GM12878 (cell line): ENCODE data around the gene STKLD1. TPM values are rescaled to one million over a fixed set of nuclear protein-coding genes. Genes with fewer than 3 reads are reported as not detected.

Experiments
- CEBPB ChIP-seq, 2 experiments: fragments of 150-350 bp in 1 of 2; IDR thresholded peaks; 2 replicates each; pipeline ENCODE4 v1.6.1; 2012 to 2014; ENCODE audit warnings: low read depth in 2 of 2, low read length in 2 of 2, borderline replicate concordance in 1 of 2, inconsistent platforms in 1 of 2
- ESRRA ChIP-seq: IDR thresholded peaks from 2 replicates; pipeline ENCODE4 v1.6.1; 2012; ENCODE audit warnings: mild to moderate bottlenecking, low read length, improper control_type of control experiment
- EZH2 ChIP-seq: IDR thresholded peaks from 2 replicates; pipeline ENCODE4 v1.6.1; 2012; ENCODE audit warnings: low read depth, mild to moderate bottlenecking, control low read depth, inconsistent platforms, low read length, borderline replicate concordance; ENCODE audit not compliant: control insufficient read depth
- HDAC2 ChIP-seq: fragments of 200-600 bp; sonication (generic); IDR thresholded peaks from 2 replicates; pipeline ENCODE4 v1.6.1; 2017
- IKZF1 ChIP-seq: fragments of 450-650 bp; conservative IDR thresholded peaks from 2 replicates; pipeline ENCODE4 v1.6.1; 2017; ENCODE audit warnings: antibody characterized with exemption, mild to moderate bottlenecking
- MLLT1 ChIP-seq: fragments of 450-650 bp; IDR thresholded peaks from 2 replicates; pipeline ENCODE4 v1.6.1; 2016; ENCODE audit warnings: mild to moderate bottlenecking
- PML ChIP-seq: IDR thresholded peaks from 2 replicates; pipeline ENCODE4 v1.6.1; 2012; ENCODE audit warnings: low read length, inconsistent platforms
- POLR2AphosphoS2 ChIP-seq: IDR thresholded peaks from 2 replicates; pipeline ENCODE4 v1.6.1; 2011; ENCODE audit warnings: low read depth, mild to moderate bottlenecking, low read length, improper control_type of control experiment, moderate library complexity
- RAD51 ChIP-seq: fragments of 450-650 bp; IDR thresholded peaks from 2 replicates; pipeline ENCODE4 v1.6.1; 2016; ENCODE audit warnings: moderate library complexity, mild to moderate bottlenecking, inconsistent platforms
- RB1 ChIP-seq: fragments of 450-650 bp; formaldehyde crosslinking; IDR thresholded peaks from 2 replicates; pipeline ENCODE4 v1.6.1; 2017; ENCODE audit warnings: mild to moderate bottlenecking, borderline replicate concordance
- SMARCA5 ChIP-seq: fragments of 450-650 bp; IDR thresholded peaks from 2 replicates; pipeline ENCODE4 v1.6.1; 2017; ENCODE audit warnings: mild to moderate bottlenecking
- SMC3 ChIP-seq: IDR thresholded peaks from 2 replicates; pipeline ENCODE4 v1.6.1; 2011; ENCODE audit warnings: low read length, improper control_type of control experiment, borderline replicate concordance
- SUZ12 ChIP-seq: fragments of 200-600 bp; sonication (generic); IDR thresholded peaks from one replicate; pipeline ENCODE4 v1.6.1; 2018; ENCODE audit warnings: antibody characterized with exemption, mild to moderate bottlenecking; ENCODE audit not compliant: unreplicated experiment
- ZNF384 ChIP-seq: IDR thresholded peaks from 2 replicates; pipeline ENCODE4 v1.6.1; 2012; ENCODE audit warnings: low read depth, mild to moderate bottlenecking, low read length, improper control_type of control experiment, borderline replicate concordance
- polyA plus RNA-seq, 11 experiments: library from polyadenylated mRNA; depleted of rRNA in 4 of 11; unstranded in 6 of 11; stranded (reverse) in 5 of 11; fragments of >200 nt; fragmentation: Nextera tagmentation in 4 of 11; fragmentation: Illumina TruSeq in 1 of 11; extraction: Ambion mirVana in 4 of 11; extraction: Trizol in 1 of 11; gene quantifications; 1 replicate in 1 of 11; 2 replicates in 10 of 11; pipeline versions ENCODE4 v1.2.1 to v1.2.3, GENCODE V29; 2011 to 2016; ENCODE audit warnings: inconsistent platforms in 2 of 11, missing spikeins in 2 of 11, low read depth in 1 of 11
- total RNA-seq, 4 experiments: library from RNA; depleted of rRNA in 3 of 4; stranded (reverse); fragments of >200 nt in 3 of 4; fragmentation: Illumina TruSeq in 1 of 4; extraction: Trizol in 1 of 4; gene quantifications; 2 replicates each; pipeline versions ENCODE4 v1.2.1 to v1.2.3, GENCODE V29; 2013 to 2021
- TF ChIP-seq, protein P1 (sequence below): IDR thresholded peaks from 2 replicates; pipeline ENCODE4 v1.6.1; 2011; ENCODE audit warnings: low read depth, mild to moderate bottlenecking, low read length, moderate library complexity, borderline replicate concordance; ENCODE audit errors: extremely low read depth
- TF ChIP-seq, protein P2 (sequence below): IDR thresholded peaks from 2 replicates; pipeline ENCODE4 v1.6.1; 2011; ENCODE audit warnings: low read depth, low read length, improper control_type of control experiment, borderline replicate concordance
- TF ChIP-seq, protein P3 (sequence below): fragments of 450-650 bp; IDR thresholded peaks from 2 replicates; pipeline ENCODE4 v1.6.1; 2016; ENCODE audit warnings: mild to moderate bottlenecking, moderate library complexity, borderline replicate concordance
- TF ChIP-seq, protein P4 (sequence below): fragments of 450-650 bp; IDR thresholded peaks from 2 replicates; pipeline ENCODE4 v1.6.1; 2017; ENCODE audit warnings: low read depth, mild to moderate bottlenecking, moderate library complexity

STKLD1 gene
- total and polyA plus RNA-seq, 10 of the 15 experiments (the other 5 are each of a cell fraction or from before 2014, with no cell fraction given): 0.07 to 0.40 (median 0.29) TPM; not detected in 4

DNA sequence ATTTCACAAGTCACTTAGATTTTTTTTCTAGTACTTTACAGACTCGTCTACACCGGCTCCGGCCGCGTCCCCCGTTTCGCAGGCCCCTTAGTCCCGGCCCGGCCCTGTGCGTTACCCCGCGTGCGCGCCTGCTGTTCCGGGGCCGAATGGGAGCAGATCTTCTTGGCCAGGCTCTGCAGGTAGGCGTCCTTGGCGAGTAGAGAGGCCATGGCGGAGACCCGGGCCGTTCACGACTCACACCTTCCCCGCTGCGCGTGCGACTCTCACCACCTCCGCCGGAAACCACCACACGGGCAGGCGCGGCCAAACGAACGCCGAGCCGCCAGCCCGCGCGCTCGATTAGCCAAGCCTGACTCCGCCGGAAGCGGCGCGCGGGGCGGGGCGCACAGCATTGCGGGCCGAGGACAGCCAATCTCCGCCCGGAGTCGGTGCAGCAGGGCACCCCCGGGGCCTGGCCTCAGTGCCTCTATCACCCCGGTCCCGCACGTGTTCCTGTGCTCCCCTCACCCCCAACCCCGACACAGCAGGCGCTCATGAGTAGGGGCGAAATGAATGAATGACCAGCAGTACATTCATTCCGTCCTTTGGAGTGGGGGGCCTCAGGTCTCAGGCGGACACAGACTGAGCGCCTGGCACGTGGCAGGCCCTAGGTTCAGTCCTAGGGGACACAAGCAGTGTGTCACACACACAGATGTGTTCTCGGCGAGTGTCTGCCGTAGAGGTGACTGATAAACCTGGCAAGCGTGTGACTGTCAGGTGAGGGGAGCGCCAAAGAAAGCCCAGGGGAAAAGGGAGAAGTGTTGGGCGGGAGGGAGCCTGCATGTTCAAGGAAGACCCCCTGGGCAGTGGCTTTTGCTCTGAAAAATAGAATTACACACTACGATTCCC is 40.0 kb upstream of the STKLD1 start, which contains the start of gene SURF6 (continued):
- TF ChIP-seq, protein P1, sequence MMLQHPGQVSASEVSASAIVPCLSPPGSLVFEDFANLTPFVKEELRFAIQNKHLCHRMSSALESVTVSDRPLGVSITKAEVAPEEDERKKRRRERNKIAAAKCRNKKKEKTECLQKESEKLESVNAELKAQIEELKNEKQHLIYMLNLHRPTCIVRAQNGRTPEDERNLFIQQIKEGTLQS: no peak
- no peak for TF ChIP-seq ESRRA
- TF ChIP-seq, protein P2, sequence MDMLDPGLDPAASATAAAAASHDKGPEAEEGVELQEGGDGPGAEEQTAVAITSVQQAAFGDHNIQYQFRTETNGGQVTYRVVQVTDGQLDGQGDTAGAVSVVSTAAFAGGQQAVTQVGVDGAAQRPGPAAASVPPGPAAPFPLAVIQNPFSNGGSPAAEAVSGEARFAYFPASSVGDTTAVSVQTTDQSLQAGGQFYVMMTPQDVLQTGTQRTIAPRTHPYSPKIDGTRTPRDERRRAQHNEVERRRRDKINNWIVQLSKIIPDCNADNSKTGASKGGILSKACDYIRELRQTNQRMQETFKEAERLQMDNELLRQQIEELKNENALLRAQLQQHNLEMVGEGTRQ: no peak
- TF ChIP-seq HDAC2: no peak
- TF ChIP-seq RB1: peak; percentile 77; the same call in 1 of the 2 replicates
- 0 out of 2 replicates have a peak, but pooled peaks have one; percentile 42 for TF ChIP-seq RAD51
- no peak for TF ChIP-seq SUZ12
- TF ChIP-seq, protein P3, sequence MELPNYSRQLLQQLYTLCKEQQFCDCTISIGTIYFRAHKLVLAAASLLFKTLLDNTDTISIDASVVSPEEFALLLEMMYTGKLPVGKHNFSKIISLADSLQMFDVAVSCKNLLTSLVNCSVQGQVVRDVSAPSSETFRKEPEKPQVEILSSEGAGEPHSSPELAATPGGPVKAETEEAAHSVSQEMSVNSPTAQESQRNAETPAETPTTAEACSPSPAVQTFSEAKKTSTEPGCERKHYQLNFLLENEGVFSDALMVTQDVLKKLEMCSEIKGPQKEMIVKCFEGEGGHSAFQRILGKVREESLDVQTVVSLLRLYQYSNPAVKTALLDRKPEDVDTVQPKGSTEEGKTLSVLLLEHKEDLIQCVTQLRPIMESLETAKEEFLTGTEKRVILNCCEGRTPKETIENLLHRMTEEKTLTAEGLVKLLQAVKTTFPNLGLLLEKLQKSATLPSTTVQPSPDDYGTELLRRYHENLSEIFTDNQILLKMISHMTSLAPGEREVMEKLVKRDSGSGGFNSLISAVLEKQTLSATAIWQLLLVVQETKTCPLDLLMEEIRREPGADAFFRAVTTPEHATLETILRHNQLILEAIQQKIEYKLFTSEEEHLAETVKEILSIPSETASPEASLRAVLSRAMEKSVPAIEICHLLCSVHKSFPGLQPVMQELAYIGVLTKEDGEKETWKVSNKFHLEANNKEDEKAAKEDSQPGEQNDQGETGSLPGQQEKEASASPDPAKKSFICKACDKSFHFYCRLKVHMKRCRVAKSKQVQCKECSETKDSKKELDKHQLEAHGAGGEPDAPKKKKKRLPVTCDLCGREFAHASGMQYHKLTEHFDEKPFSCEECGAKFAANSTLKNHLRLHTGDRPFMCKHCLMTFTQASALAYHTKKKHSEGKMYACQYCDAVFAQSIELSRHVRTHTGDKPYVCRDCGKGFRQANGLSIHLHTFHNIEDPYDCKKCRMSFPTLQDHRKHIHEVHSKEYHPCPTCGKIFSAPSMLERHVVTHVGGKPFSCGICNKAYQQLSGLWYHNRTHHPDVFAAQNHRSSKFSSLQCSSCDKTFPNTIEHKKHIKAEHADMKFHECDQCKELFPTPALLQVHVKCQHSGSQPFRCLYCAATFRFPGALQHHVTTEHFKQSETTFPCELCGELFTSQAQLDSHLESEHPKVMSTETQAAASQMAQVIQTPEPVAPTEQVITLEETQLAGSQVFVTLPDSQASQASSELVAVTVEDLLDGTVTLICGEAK: peak; percentile 88
- peak; percentile 87 for TF ChIP-seq IKZF1
- TF ChIP-seq SMC3: no peak
- no peak for TF ChIP-seq ZNF384
- TF ChIP-seq, protein P4, sequence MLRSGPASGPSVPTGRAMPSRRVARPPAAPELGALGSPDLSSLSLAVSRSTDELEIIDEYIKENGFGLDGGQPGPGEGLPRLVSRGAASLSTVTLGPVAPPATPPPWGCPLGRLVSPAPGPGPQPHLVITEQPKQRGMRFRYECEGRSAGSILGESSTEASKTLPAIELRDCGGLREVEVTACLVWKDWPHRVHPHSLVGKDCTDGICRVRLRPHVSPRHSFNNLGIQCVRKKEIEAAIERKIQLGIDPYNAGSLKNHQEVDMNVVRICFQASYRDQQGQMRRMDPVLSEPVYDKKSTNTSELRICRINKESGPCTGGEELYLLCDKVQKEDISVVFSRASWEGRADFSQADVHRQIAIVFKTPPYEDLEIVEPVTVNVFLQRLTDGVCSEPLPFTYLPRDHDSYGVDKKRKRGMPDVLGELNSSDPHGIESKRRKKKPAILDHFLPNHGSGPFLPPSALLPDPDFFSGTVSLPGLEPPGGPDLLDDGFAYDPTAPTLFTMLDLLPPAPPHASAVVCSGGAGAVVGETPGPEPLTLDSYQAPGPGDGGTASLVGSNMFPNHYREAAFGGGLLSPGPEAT: peak; percentile 97
- peak; percentile 100 for TF ChIP-seq MLLT1
- peak; percentile 83 for TF ChIP-seq SMARCA5
- TF ChIP-seq EZH2: no peak
- TF ChIP-seq POLR2AphosphoS2: peak; percentile 99
- TF ChIP-seq CEBPB (IDR thresholded peaks at IDR 0.05; ENCODE audit: borderline replicate concordance in 1 of 2, low read depth in 2 of 2, low read length in 2 of 2): peak in 1 of 2 experiments; percentile 26; a peak in 1 of 4 replicates
- TF ChIP-seq PML: peak; percentile 88; the same call in 1 of the 2 replicates
